Measurements from ENCODE around the gene SLC35F1.
"Not testable (repeated sequence)": the region's sequence is repeated elsewhere in the genome, so short reads cannot be mapped to it uniquely, and the experiment has no call there.

Gene SLC35F1

DNA sequence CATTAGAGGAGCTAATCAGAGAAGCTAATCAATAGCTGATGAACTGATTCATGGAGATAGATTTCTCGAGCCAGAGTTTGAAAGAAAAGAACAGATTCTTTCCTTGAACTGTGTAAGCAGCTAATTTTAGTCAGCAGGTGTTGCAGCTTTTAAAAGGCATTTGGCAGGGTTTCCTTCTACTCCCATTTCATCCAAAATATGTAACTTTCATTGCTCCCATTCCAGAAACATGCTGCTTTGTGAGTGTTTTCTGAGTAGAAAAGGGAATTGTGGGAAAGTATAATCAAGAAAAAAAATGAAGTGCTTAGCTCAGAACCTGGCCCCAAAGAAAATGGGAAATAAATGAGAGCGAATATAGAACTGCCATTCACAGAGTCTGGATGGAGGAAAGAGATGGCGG lies 20.8 kb downstream of the SLC35F1 start:
- DNase-seq (ENCODE audit: low spot score), result no peak

DNA sequence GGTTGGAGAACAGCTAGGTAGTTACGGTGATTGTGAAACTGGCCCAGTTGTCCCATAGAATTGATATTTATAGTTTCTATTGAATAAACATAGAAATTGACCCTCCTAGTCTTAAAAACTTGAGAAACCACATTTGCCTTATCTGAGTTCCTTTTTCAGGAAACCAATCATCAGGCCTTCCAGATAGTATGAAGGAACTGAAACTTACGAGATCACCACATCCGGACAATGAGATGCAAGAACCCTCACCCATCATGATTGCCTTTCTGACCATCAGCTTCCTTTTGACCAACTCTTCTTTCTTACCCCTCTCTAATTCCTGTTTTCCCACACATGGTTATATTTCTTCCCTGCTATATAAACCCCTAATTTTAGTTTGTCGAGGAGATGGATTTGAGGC lies 21.8 kb downstream of the SLC35F1 start:
- no peak for DNase-seq (ENCODE audit: low spot score)

DNA sequence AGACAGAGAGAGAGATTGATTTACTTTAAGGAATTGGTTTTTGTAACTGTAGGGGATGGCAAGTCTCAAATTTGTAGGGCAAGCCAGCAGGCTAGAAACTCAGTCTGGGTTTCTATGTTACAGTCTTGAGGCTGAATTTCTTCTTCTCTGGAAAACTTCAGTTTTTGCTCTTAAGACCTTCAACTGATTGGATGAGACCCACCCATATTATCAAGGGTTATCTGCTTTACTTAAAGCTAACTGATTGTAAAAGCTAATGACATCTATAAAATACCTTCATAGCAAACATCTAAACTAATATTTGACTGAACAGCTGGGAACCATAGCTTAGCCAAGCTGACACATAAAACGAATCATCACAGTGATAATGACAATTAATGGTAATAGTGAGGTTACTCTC lies 22.4 kb downstream of the SLC35F1 start:
- DNase-seq (ENCODE audit: low spot score), result no peak

DNA sequence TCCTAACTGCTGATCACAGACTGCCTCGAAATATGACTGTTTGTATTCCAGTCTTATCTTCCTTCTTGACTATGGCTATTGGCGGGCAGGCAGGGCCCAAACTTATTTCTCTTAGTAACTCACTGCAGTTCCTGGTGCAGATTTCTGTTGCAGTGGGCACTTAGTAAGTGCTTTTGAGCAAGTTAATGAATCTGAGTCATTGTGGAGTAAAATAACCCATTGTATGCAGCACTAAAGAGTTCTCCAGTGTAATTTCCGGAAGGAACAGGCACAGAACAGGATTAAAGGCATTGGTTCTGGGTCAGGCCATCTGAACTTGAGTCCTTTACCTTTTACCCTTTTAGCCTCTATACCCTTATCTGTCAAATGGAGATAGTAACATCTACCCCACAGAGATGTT lies 23.6 kb downstream of the SLC35F1 start:
- no peak for DNase-seq (ENCODE audit: low spot score)

DNA sequence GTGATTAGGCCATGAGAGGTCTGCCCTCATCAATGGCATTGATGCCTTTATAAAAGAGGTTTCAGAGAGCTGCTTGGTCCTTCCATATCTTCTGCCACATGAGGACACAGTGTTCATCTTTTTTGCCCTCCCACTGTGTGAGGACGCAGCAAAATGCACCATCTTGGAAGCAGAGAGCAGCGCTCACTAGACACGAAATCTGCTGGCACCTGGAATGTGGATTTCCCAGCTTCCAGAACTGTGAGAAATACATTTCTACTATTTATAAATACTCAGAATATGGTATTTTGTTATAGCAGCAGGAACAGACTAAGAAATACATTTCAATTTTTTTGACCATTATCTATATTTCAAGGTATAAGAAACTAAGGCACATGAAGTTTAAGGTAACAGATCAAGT lies 24.9 kb downstream of the SLC35F1 start:
- no peak for DNase-seq (ENCODE audit: low spot score)

DNA sequence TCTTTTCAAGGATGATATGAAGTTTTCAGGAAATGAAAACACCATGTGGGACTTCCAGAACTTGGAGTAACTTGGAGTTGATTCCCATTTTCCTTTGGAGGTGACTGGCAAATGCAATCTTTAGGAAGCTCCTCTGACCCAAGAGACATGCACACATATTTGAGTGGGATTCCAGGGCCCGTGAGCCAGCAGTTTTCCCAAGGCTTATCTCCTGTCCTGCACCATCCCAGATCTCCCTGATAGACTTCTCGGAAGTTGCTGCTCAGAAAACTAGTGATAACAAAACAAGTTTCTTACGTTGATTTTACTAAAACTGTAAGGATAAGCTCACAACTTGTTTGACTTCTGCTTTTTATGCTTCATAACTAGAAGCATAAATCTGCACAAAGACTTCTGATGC lies 25.6 kb downstream of the SLC35F1 start:
- DNase-seq (ENCODE audit: low spot score), result no peak

DNA sequence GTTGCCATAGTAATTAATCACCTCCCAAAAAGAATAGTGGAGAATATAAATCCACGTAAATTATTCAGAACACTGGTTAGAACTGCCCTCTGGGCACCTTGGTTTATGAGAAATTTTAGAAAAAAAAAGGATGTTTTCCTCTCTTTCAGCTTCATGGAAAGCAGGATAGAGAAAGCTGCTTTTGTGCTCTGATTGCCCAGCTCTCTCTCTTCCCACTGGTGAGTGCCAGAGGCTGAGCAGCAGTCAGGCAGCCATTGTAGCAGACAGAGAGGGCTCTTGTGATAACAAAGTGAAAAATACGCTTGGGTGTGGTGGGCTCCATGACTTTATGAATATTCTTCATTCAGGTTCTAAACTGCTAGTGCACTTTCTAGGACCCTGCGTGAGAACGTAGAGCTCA lies 26.4 kb downstream of the SLC35F1 start:
- no peak for DNase-seq (ENCODE audit: low spot score)

DNA sequence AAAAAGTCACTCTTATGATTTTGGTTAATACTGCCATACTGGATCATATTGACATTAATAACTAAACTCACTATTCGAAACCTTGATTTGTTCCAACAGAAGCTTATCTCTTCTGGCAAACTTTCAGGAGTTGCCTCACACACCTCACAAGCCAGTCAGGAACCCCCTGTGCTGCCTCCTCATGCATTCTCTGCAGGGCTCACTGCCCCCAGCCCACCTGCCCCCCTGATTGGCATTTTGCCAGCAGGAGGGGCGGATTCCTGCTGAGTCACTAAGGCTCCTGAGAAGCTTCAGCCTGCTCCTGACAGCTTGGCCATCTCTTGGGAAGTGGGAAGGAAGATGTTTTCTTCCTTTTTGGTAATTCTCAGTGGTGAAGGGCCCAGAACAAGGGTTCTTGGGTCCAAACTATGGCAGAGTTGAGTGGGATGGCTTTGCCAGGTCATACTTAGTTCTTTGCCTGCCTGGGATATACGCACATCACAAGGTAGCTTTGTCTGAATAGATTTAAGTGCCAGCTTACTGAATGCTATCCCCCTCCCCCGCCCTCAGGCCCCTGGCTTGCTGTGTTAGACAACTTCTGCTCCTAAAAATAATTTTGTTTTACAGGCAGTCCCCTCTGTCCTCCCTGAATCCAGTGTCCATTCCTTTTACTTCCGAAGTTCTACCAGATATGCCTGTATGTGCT lies 31.4 kb downstream of the SLC35F1 start:
- no peak for DNase-seq (ENCODE audit: low spot score)

DNA sequence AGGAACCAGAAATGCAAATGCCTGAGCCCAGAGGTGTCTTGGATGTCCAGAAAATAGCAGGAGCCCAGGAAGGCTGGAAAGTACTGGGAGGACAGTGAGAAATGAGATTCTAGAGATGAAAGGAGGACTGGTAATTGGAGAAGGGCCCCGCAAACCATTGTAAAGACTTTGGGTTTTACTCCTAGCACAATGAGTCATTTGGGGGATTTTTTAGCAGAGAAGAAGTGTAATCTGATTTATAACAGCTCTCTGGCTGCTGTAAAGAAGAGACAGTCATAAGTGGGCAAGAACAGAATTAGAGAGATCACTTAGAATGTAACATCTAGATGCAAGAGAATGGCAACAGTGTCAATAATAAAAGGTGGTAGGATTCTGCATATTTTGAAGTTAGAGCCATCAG lies 40.2 kb downstream of the SLC35F1 start:
- no peak for DNase-seq (ENCODE audit: low spot score)

DNA sequence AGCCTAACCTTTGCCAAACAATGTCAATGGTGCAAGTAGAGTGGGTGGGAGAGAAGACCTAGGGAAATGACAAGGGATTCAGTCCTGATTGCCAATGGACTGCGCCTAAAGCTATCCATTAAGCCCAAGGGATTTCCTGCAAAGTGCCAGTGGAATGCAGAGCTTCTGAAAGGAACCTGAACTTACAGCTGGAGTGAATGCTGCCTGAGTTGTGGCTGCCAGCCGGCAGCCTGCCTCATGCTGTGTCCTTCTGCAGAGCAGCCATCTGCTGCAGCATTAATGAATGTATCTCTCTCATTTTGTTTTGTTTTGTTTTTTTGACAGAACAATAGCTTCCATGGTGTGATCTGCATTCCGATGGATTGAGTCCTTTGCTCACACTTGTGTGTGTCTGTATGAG lies 44.7 kb downstream of the SLC35F1 start:
- DNase-seq (ENCODE audit: low spot score), result no peak

DNA sequence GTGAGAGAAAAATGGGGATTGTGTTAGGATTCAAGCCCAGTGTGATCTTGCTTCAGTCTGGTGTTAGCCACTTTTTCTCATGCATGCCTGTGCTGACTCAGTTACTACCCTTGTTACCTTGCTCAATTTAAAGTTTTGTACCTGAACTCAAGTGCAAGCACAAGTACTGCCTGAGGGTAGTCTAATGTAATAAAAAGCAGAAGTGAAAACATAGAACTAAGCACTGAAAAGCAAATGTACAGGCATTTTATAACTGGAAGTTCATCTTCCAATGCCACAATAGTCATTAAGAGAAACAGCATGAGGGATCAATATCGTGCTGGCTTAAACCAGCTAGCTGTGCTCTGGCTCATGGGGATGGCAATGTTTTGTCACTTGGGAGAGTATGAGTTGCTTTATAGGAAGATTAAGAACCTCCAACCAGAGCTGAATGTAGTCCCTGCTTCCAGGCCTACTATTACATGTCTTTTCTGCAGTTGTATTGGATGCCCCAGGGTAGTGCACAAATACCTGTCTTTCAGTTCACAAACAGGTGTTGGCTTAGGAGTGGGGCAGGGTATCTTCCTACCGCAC lies 48.7 kb downstream of the SLC35F1 start:
- no peak for DNase-seq (ENCODE audit: low spot score)

DNA sequence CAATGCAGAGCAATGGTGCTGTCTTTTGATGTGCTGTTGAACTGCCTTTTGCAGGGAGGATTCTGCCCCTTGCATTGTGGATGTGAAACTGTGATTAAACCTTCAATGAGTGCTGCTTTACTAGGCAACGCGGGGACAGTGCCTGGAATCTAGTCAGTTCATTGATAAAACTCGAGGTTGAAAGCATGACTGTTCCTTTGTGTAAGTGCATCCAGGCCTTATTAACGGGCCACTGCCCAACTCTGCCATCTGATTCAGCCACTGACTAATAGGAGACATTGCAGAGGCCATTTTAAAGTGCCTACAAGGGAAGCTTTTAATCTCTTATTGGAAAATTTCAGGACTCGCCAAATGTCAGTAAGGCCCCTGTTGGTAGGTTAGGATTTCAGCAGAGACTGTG lies 49.3 kb downstream of the SLC35F1 start:
- peak; percentile 23 for DNase-seq (ENCODE audit: low spot score)

DNA sequence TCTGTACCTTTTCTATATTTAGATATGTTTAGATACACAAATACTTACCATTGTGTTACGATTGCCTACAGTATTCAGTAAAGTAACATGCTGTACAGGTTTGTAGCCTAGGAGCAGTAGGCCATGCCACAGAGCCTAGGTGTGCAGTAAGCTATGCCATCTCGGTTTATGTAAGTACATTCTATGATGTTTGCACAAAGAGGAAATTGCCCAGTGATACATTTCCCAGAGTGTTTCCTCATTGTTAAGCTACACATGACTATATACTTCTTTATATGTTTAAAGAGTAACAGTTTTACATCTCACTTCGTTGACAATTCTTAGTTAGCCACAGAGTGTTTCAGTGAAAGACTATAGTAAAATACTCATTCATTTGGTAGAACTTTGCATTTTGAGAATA lies 51.5 kb downstream of the SLC35F1 start:
- DNase-seq (ENCODE audit: low spot score), result no peak

DNA sequence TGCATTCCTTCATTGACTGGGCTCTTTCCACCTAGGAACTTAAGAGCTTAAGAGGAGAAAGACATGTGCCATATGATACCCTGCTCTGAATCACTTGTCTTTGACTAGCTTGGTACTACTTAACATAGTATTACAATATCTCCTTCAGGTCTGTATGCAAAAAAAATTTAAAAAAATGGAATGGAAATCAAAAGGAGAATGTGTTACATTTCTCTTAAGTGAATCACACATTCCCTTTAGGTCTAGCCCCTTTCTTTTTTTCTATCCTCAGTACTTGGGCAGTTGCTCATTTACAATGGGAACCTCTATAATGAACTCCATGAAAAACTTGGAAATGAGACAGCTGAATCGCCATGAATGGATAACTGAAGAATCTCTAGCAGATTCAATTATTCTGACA lies 53.8 kb downstream of the SLC35F1 start:
- DNase-seq (ENCODE audit: low spot score), result no peak

DNA sequence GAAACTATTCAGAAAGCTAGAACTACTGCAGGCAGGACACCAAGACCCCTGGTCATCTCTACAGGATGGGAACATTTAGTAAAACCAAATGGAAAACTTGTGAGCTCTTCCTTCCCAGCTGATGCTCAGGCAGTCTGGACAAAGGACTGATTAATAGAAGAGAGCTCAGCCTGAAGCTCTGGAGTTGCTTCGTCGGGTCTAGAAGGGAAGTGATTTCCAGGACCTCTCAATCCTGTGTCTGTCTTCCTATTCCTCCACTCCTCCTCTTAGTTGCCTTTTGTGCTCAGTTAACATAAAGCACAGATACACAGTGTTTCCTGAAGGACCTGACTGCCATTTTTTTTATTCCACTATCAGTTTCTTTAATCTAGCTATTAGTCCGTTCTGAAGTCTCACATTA lies 54.2 kb downstream of the SLC35F1 start:
- no peak for DNase-seq (ENCODE audit: low spot score)

DNA sequence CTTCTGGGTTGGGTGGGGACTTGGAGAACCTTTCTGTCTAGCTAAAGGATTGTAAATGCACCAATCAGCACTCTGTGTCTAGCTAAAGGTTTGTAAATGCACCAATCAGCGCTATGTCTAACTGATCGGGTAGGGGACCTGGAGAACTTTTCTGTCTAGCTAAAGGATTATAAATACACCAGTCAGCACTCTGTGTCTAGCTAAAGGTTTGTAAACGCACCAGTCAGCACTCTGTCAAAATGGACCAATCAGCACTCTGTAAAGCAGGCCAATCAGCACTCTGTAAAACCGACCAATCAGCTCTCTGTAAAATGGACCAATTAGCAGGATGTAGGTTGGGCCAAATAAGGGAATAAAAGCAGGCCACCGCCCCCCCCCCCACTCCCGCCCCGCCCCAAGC lies 58.7 kb downstream of the SLC35F1 start:
- not testable (repeated sequence) for DNase-seq (ENCODE audit: low spot score)

DNA sequence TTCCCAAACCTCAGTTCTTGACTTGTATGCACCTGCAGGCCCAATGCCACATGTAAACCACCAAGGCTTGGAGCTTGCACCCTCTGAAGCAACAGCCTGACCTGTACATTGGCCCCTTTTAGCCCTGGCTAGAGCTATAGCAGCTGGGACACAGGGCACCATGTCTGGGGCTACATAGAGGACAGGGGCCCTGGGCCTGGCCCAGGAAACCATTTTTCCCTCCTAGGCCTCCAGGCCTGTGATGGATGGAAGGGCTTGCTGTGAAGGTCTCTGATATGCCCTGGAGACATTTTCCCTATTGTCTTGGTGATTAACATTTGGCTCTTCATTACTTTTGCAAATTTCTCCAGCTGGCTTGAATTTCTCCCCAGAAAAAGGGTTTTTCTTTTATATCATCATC lies 64.6 kb downstream of the SLC35F1 start:
- no peak for DNase-seq (ENCODE audit: low spot score)

DNA sequence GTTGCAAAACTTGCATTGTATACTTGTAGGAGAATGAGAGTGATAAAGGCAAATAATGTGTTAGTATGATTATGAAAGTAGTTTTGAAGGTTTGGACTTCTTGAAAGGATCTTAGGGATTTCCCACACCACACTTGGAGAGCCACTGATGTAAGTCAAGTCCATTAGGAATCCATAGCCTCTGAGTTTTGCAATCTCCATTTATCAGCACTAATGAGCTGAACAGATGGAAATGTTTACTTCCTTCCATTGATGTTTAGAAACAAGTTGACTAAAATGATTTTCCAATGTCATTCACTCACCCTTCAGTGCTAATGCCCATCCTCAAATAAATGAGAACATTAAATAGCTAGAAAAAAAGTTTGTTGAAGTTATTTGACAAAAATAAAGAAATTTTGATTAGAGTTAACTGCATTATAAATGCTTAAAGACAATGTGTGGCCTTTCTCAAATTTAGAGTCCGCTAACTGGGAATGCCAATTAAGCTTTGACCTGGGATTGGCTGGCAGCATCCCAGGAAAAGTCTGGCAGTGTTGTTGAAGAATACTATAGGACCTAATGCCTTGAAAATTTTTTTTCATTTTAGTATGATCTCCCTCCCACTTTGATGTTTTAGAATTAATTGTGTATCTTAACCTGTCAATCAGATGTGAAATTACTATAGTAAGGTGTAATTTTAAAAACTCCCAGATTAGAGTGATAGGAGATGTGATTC lies 68.0 kb downstream of the SLC35F1 start:
- no peak for DNase-seq (ENCODE audit: low spot score)

DNA sequence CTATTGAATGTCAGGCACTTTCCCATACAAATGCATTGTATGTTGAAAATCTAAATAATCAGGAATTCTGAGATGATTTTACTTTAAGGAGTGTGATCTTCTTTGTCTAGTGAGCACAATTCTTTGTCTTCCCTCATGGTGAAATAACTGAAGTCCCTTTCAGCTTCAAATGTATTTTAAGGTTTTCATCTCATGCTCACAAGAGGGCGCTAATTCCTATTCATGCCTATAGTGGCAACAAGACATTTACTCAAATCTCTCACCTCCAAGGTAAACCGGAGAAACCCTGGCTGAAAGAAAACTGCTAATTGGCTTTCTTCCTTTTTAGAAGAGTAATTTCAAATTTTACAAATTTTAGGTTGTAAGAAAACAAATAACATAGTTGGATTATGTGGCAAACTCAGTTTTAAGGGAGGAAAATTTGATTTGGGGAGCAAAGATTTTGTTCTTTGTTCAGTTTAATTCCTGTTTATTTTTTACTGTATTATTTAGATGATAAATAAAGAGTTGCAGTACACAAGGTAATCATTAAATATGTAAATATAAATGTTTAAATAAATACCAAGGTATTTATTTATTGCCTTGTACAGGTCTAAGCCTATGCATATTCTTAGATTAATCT lies 69.1 kb downstream of the SLC35F1 start:
- peak; percentile 46 for DNase-seq (ENCODE audit: low spot score)

DNA sequence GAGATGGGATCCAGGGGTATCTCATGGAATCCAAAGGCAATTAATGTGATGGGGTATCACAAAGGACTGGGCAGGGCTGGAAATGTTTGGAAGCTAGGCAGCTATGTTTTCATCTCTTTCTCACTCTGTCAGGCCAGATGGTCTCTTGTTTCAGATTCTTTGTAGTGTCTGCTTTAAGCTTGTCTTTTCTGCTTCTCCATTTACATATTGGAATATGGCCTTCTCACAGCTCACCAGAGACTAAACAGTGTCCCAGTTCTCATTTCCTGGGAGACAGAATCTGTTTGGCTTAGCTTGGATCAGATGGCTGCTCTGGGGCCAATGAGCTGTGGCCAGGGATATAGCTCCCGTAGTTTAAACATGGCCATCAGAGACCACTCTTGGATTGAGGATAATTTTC lies 78.9 kb downstream of the SLC35F1 start:
- DNase-seq (ENCODE audit: low spot score), result no peak

DNA sequence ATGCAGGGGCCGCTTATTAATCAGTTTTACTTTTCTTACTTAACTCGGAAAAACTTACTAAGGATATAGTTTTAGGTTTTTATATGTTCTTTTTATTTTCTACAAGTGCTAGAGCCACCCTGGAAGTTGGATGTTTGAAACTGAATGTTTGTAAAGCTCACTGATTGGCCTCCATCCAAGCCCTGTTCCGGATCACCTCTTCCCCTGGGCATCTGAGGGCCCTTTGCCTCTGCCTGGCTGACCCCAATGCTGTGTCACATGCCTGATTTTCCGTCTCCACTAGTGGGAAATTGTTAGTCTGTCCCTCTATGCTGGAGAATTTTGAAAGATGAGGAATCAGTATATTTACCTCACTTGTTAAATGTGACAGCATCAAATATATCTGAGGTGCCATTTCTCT lies 79.3 kb downstream of the SLC35F1 start:
- no peak for DNase-seq (ENCODE audit: low spot score)

DNA sequence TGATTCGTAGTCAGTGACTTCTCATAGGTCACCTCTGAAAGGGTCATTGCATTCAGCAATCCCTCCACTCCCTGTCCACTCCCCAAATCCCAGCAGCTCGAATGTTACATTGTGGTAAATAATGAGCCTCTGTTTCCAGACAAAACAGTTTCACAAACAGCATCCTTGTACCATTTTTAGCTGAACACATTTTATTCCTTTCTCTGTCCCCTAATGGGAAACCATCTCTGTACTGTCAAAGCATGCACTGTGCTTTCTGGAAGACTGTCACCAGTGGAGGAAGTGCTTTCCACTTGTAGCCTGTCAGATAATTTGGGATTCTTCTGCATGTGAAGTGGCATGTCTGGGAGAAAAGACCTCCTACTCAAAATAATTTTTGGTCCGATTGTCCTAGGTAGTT lies 82.0 kb downstream of the SLC35F1 start:
- DNase-seq (ENCODE audit: low spot score), result no peak

DNA sequence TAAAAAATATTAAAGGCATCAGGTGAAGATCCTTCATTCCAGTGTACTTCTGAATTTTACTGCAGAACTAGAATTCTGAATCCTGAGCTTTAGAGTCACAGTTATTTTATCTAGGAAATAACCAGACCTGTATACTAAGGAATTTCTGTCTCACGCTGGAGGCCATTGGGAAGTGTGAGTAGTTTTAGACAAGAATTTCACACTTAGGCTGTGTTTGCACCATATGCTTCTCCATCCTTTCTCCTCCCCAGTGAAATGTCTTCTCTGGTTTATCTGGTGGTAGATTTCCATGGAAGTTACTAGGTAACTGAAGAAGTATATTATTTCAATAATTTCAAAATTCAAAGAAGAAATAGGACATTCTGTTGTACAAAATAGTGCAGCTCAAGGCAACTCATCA lies 83.1 kb downstream of the SLC35F1 start:
- no peak for DNase-seq (ENCODE audit: low spot score)

All from SW480 (cell line).